Kidney glomerular epithelial cell (primary cell): ENCODE data around the gene SSUH2.
"Not testable (repeated sequence)": the region's sequence is repeated elsewhere in the genome, so short reads cannot be mapped to it uniquely, and the experiment has no call there.

Experiments used
- DNase-seq: peaks from one replicate; lab custom pipeline; 2025; lab: John Stamatoyannopoulos, UW

The SSUH2 gene

GRCh38 chr3:8608791-8609467, 35.7 kb downstream of the SSUH2 start:
- DNase-seq: no peak

DNA sequence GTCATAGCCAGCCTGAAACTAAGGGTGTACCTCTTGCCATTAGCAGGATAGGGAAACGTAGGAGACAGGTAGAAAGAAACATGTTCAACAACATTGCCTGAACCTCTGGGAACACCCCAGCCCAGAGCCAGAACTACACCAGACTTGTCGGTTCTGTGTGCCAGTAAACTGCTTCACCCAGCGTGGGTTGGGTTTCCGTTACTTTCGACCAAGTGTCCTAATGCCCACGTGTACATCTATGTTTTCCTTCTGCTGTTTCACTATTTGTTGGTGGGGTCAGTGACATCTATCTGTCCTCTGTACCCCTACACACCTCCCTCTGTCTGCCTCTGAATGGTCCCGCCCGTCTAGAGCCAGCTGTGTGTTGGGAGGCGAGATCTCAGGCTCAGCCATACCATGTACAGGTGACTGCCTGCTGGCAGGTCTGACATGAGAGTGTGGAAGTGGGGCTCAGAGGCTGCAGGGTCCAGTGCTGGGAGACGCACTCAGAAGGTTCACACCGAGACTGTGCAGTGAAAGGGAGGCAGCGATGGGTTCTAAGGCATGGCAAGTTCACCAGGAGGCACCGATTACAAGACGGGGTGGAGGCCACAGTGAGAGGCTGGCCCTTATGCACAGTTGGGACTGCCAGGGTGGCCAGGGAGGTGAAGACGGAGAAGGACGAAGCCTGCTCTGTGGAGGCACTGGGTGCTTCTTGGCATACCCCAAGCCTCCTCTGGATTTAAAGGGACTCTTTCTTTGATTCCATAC, 36.4 kb downstream of the SSUH2 start:
- no peak for DNase-seq

GRCh38 chr3:8607234-8608040, 37.2 kb downstream of the SSUH2 start:
- DNase-seq: peak; percentile 16

- DNase-seq: peak; percentile 6
Observed at GRCh38 chr3:8606701-8607231, 37.8 kb downstream of the SSUH2 start.

DNA sequence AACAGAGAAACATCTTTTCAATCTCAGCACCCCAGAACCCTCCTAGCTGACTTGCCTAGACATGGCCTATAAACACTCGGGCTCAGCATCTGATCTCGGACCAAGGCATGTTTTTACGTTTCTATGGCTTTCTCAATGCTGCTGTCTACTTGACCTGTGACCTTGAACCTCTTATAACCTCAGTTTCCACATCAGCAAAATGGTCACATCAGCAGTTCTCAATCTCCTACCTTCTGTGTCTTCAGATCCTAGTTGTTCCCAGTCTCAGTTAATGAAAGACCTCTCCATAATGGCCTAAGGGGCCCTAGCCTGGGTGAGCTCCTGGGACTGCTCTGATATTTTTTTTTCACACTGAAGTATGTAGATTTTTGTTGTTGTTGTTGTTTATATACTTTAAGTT, 39.6 kb downstream of the SSUH2 start:
- no peak for DNase-seq

- no peak for DNase-seq
Observed at GRCh38 chr3:8604006-8604405, 40.6 kb downstream of the SSUH2 start.

- DNase-seq: no peak
Observed at GRCh38 chr3:8603115-8603710, 41.4 kb downstream of the SSUH2 start.

- DNase-seq: no peak
Observed at GRCh38 chr3:8600457-8600856, 44.1 kb downstream of the SSUH2 start.

- no peak for DNase-seq
Observed at GRCh38 chr3:8599146-8599545, 45.5 kb downstream of the SSUH2 start.

DNA sequence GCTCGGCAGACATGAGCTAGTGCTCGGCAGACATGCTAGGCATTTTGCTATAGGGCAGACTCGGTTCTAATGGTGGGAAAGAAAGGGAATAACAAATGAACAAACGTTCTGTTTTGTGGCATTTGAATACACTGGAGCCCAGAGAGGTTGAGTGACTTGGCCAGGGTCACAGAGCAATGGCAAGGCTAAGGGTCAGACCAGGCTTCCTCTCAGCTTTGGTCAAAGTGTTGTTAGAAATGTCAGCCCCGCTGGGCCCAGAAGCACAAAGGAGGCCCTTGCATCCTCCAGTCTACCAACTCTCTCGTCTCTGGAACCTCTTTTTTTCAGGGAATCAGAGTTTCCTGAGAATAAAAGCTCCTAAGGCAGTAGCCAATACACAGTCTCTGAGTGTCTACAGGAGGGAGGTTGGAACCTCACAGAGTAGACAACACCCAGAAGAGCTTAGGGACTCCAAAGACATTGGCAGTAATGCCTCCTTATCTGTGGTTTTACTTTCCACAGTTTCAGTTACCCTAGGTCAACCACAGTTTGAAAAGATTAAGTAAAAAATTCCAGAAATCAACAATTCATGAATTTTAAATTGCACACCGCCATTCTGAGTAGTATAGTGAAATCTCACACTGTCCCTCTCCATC, 47.3 kb downstream of the SSUH2 start:
- DNase-seq: no peak

GRCh38 chr3:8596321-8597218, 48.0 kb downstream of the SSUH2 start:
- DNase-seq: no peak

- no peak for DNase-seq
Observed at GRCh38 chr3:8595695-8596115, 48.9 kb downstream of the SSUH2 start.

DNA sequence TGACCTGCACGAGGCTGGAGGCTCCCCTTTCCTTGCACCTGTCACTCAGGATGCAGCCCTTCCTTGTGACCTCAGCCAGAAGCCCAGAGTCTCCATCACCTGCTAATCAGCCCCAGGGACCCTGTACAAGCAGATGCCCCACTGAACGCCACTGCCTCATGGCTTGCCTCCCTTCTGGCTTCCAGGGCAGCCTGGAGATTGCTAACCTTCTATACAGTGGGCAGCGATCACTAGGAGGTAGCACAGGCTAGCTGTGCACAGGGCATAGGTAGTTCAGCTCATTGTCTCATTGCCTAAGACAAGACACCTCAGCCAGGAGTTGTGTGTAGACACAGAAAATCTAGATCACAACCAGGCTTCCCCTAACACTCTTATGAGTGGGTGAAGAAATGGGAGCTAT, 49.3 kb downstream of the SSUH2 start:
- no peak for DNase-seq

DNA sequence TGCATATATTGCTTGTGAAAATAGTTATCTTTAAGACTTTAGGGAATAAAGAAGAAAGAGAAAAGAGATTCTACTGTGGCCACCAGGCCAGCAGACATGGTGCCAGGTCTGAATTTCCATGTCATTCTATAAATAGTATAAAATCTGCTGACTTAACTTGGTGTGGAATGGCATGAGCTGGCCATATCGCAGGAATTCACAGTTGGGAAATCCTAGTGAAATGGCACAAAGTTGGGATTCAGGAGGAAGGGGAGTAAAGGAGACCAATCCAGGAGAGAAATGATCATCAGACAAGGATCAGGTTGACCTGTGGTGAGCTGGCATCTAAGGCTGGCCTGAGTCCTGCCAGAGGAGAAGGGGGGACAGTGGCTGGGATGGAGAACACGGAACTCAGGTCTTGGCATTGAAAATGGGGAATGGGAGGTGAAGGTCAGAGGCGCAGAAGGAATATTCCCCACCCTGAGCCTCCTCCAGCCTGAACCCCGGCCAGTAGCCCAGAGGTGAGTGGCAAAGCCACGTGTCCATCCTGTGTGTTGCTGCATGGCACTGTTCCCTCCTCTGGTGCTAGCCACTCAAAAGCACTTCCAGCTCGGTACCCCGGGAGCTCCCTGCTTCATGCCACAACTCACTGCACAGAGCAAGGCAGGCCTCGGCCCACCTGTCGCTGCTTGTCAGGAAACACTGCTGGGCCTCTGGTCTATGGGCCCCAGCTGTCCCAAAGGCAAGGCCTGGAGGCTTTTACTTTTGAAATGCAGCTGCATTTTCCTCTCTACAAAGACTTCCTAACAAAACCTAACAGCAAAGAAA, 51.4 kb downstream of the SSUH2 start:
- no peak for DNase-seq

DNA sequence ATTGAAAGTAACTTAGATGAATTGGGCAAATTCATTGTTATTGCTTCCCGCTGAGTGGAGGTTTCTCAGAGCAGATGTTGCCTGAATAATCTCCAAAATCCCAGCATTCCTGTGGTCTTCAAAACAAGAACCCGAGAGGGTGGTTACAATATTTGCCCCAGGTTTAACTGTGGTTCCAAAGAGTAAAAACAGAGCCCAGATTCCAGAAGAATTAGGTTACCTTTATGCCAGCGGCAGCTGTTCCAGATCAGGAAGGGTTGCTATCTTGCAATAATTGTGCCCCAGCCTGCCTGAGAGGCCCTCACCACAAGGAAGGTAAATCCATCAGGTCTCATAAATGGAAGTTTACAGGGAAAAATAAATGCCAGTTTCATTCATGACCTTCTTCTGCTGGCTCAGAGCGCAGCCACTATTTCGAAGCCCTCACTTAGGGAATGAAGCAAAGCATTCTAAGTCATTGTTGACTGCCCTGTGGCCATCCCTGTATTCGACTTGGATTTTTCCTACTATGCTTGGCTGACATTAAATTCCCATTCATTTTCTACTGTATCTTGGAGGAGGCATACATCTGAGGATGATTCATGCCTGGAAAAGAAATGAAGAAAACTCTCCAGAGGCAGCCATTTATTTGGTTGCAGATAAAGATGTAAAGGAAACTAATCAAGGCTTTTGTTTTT, 54.6 kb downstream of the SSUH2 start:
- DNase-seq: no peak

DNA sequence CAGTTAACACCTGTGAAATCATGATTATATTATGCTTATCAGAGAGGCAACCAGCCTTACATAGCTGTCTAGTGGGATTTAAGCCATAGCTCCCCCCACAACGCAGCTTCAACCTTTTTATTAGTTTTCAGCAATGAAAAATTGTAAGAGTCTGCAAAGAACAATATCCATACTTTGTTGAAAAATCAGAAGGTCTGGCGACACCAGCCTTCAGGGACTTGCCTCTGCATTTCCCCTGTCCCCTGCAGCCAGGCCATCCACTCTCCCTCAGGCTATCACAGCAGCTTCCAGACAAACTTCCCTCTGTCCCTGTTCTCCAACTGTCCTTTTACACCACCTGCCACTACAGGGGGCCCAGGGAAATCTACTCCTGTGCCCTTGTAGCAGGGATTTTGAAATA, 59.9 kb downstream of the SSUH2 start:
- DNase-seq: no peak

DNA sequence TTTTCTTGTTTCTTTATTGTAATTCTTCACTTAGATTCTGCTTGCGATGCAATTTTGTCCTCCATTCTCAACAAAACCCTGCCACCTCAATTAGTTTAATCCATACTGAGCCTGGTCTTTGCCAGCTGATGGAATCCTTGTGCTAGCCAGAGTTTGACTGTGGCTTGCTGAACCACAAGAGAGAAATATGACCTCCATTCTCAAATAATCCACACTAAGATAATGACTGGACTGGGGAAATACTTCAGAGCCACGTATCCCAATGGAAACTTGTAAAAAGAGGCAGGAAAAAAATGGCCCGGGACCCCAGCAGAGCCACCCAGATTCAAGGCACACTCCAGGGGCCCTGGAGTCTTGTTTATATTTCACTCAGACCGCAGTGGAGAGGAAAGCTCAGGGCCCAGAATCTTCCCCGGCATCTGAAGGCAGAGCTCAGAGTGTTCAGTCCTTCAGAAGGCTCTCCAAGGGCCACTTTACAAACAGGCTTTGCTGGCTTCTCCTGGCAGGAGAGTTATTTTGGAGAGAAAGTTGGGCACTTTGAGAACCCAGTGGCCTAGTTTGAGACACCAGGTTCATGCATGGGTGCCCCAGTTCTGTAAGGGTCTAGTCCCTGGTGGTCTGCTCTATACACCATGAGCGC, 62.7 kb downstream of the SSUH2 start:
- DNase-seq: no peak

DNA sequence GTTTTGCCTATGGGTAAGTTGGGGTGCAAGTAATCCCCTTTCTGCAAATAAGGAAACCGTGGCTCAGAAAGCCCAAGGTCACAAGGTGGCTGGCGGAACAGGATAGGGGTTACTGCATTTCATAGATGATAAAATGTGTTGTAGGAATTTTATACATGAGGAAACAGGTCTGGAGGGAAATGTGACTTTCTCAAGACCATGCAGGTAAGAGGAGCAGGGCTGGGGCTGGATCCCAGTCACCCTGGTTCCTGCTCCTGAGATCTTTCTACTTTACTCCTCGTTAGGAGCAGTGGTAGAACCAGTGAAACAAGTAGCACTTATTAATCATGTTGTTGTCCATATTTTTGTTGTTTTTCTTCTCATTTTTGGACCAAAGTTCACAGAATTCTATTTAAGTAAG, 63.2 kb downstream of the SSUH2 start:
- DNase-seq: no peak

GRCh38 chr3:8580434-8580833, 64.2 kb downstream of the SSUH2 start:
- not testable (repeated sequence) for DNase-seq
